ENCODE results near the gene FGD4.

FGD4 gene

GRCh38 chr12:32451816-32452215 lies 52.5 kb downstream of the FGD4 start:
- Mint-ChIP-seq H3K4me3 (no peak overlapping the region), H3K27me3 (ENCODE audit: low read depth) (peaks cover 3% of the 10 kb centered on the region), H3K36me3 (ENCODE audit: low read depth) (no peaks in the 10 kb centered on the region), H3K9me3 (no peaks in the 10 kb centered on the region), H3K4me1 (peaks cover 26% of the 10 kb centered on the region), H3K27ac (peak overlapping the region in 1 of 3 experiments; percentile 45)
- TF ChIP-seq CTCF (IDR thresholded peaks at IDR 0.05; ENCODE audit: unreplicated experiment in 3 of 3), result no peak

- H3K36me3 Mint-ChIP-seq (ENCODE audit: low read depth), result no peaks in the 10 kb centered on the region
- H3K27ac Mint-ChIP-seq, result peak overlapping the region; percentile 20 to 42 (median 33)
- H3K4me3 Mint-ChIP-seq, result no peak overlapping the region
- TF ChIP-seq CTCF (IDR thresholded peaks at IDR 0.05; ENCODE audit: unreplicated experiment in 3 of 3), result no peak
- H3K27me3 Mint-ChIP-seq (ENCODE audit: low read depth), result no peaks in the 10 kb centered on the region
- H3K4me1 Mint-ChIP-seq, result peaks cover 33% of the 10 kb centered on the region
- H3K9me3 Mint-ChIP-seq, result no peaks in the 10 kb centered on the region
Observed at GRCh38 chr12:32454075-32454474, 54.7 kb downstream of the FGD4 start.

DNA sequence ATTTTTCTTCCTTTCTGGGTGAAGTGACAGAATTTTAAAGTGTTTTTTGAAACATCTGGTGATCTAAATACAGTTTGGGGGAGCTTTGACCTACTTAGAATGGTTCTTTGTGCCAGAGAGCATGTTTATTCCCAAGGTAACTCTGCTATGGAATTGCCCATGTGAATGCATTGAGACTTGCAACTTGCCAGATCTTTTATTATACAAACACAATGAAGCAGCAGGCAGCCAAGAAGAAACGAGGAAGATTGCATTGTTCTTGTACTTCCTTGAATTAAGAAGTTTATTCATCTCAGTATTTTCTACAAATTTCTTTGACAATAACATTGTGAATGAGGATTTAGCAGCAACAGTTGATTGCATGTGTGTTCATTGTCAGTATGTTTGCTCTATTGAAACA lies 55.5 kb downstream of the FGD4 start:
- TF ChIP-seq CTCF (IDR thresholded peaks at IDR 0.05; ENCODE audit: unreplicated experiment in 3 of 3), result no peak
- Mint-ChIP-seq H3K27me3 (ENCODE audit: low read depth) (no peaks in the 10 kb centered on the region), H3K4me3 (peak overlapping the region in 1 of 3 experiments; percentile 0), H3K27ac (peak overlapping the region; percentile 38 to 60 (median 54)), H3K4me1 (peaks cover 33% of the 10 kb centered on the region), H3K9me3 (no peaks in the 10 kb centered on the region), H3K36me3 (ENCODE audit: low read depth) (no peaks in the 10 kb centered on the region)

- H3K9me3 Mint-ChIP-seq, result no peaks in the 10 kb centered on the region
- H3K27me3 Mint-ChIP-seq (ENCODE audit: low read depth), result no peaks in the 10 kb centered on the region
- H3K36me3 Mint-ChIP-seq (ENCODE audit: low read depth), result no peaks in the 10 kb centered on the region
Observed at GRCh38 chr12:32455607-32456071, 56.3 kb downstream of the FGD4 start.

DNA sequence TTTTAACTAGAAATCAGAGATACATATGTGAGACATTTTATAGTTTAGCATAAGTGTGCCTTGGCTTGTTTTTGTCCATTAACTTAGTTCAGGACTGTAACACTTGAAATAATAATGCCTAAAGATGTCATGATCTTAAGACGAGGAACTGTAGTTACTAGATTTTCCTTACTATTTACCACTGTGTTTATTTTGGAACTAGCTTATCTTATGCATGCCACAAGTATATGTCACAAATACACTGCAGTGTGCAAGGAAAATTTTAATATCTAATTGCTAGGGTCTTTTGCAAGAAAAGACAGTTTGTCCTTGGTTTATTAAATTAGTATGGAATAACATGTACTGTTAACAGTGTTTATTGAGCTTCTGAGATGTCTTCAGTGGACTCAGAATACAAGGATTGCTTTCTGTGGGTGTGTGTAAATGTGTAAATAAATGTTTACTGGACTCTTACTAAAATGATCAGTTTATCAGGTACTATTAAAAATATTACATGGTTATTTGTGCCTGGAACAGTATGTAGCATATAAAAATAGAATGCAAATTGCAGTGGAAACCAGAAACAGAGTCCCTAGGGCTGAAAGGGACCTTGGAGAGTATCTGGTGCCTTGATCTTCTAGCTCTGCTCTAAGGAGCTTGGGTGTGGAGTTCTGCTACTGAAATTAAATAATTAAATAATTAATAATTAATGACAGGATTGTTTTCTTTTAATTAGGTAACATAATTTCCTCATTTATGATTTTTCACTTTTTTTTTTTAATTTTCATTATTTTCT lies 58.1 kb downstream of the FGD4 start:
- Mint-ChIP-seq H3K27ac (peak overlapping the region in 1 of 3 experiments; percentile 48), H3K27me3 (ENCODE audit: low read depth) (peaks cover 4% of the 10 kb centered on the region), H3K36me3 (ENCODE audit: low read depth) (no peaks in the 10 kb centered on the region), H3K9me3 (no peaks in the 10 kb centered on the region), H3K4me3 (no peak overlapping the region), H3K4me1 (peaks cover 33% of the 10 kb centered on the region)
- TF ChIP-seq CTCF (IDR thresholded peaks at IDR 0.05; ENCODE audit: unreplicated experiment in 3 of 3), result no peak

More at GRCh38 chr12:32455607-32456071, 56.3 kb downstream of the FGD4 start:
- Mint-ChIP-seq H3K4me3 (peak overlapping the region; percentile 34 to 78 (median 54)), H3K27ac (peak overlapping the region; percentile 79 to 92 (median 85)), H3K4me1 (peaks cover 33% of the 10 kb centered on the region)
- TF ChIP-seq CTCF (IDR thresholded peaks at IDR 0.05; ENCODE audit: unreplicated experiment in 3 of 3), result peak; percentile 61 to 83 (median 64)

DNA sequence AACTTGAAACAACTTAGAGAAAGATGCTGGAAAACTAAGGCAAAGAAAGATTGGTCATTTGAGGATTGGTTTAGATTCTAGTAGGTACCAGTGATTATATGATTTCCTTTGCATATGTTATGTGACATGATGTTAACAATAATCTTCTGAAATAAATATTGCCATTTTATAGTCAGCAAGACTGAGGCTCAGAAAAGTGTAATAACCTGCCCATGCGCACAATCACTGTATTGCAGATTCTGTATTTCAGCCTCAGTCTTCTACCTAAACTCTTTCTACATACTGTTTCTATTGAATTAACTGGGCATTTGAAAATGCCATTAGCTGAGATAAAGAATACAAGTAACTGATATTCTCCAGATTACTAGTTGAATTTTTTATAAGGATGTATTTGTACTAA lies 61.3 kb downstream of the FGD4 start:
- H3K27ac Mint-ChIP-seq, result no peak overlapping the region
- no peaks in the 10 kb centered on the region for H3K36me3 Mint-ChIP-seq (ENCODE audit: low read depth)
- peaks cover 4% of the 10 kb centered on the region for H3K27me3 Mint-ChIP-seq (ENCODE audit: low read depth)
- peaks cover 23% of the 10 kb centered on the region for H3K4me1 Mint-ChIP-seq
- TF ChIP-seq CTCF (IDR thresholded peaks at IDR 0.05; ENCODE audit: unreplicated experiment in 3 of 3), result no peak
- no peak overlapping the region for H3K4me3 Mint-ChIP-seq
- no peaks in the 10 kb centered on the region for H3K9me3 Mint-ChIP-seq

Measured in nephron (organoid).